ENCODE data around the gene PAWR.
"Not testable (repeated sequence)": the region's sequence is repeated elsewhere in the genome, so short reads cannot be mapped to it uniquely, and the experiment has no call there.

PAWR gene

GRCh38 chr12:79547044-79547734 lies 143.6 kb downstream of the PAWR start:
- H3K4me2 ChIP-seq: no peak overlapping the region
- H3K36me3 ChIP-seq: no peaks in the 10 kb centered on the region
- no peak overlapping the region for H3K27ac ChIP-seq
- H3K9ac ChIP-seq: no peak overlapping the region
- no peaks in the 10 kb centered on the region for H3K4me1 ChIP-seq
- no peaks in the 10 kb centered on the region for H4K20me1 ChIP-seq
- H3K9me3 ChIP-seq: no peaks in the 10 kb centered on the region
- no peak for TF ChIP-seq Cebpa-rat (IDR thresholded peaks at IDR 0.05)
- no peaks in the 10 kb centered on the region for H3K27me3 ChIP-seq
- no peak overlapping the region for H3K4me3 ChIP-seq

DNA sequence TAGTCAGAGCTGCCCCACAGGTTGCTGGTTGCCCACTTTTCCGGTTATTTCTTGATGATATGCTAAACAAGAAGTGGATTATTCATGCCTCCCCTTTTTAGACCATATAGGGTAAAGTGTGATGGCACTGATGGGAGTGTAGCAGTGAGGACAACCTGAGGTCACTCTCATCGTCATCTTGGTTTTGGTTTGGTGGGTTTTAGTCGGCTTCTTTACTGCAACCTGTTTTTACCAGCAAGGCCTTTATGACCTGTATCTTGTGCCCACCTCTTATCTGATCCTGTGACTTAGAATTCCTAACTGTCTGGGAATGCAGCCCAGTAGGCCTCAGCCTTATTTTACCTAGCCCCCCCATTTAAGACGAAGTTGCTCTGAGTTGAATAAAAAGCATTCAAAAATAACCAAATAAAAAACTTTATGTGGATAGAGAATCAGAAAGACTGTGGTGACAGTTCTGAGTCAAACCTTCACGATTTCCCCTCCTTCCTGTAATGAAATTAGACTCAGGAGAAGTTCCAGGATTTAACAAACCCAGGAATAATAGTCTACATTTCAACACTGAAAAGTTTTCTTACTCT lies 144.2 kb downstream of the PAWR start:
- Histone ChIP-seq H3K27me3 (no peaks in the 10 kb centered on the region), H3K4me1 (no peaks in the 10 kb centered on the region), H3K4me2 (no peak overlapping the region), H3K4me3 (no peak overlapping the region), H3K9me3 (no peaks in the 10 kb centered on the region), H3K36me3 (no peaks in the 10 kb centered on the region), H3K9ac (no peak overlapping the region), H3K27ac (no peak overlapping the region), H4K20me1 (no peaks in the 10 kb centered on the region)
- TF ChIP-seq Cebpa-rat (IDR thresholded peaks at IDR 0.05): no peak

DNA sequence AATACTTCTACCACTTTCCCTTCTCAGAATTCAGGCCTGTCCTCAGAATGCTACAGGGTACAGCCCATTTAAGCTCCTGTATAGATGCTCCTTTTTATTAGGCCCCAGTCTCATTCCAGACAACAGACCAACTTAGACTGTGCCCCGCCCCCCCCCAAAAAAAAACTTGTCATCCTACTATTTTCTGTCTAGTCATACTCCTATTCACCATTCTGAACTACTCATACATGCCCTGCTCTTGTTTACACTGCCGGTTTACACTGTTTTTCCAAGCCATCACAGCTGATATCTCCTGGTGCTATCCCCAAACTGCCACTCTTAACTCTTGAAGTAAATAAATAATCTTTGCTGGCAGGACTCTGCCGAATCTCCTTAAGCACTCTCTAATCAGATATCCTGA lies 146.3 kb downstream of the PAWR start:
- H4K20me1 ChIP-seq, H3K4me2 ChIP-seq, H3K9ac ChIP-seq, H3K9me3 ChIP-seq, H3K4me1 ChIP-seq, H3K27ac ChIP-seq, H3K36me3 ChIP-seq, H3K4me3 ChIP-seq, H3K27me3 ChIP-seq: not testable (repeated sequence)

DNA sequence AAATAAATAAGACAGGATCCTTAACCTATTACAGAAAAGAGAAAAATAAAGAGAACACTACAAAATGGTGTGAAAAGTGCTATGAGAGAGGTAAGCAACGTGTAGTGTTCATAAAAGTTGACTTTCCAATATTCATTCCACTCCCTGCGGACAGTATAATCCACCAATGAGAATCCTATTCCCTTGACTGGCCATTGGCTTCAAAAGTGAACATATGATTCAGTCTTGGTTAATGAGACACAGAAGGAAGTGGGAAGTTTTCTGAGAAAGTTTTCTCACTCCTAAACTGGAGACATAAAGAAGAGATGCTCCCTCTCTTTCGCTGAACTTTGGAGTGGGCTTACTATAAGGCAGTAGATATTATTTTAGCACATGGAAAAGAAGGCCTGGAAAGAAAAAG lies 153.1 kb downstream of the PAWR start:
- H3K4me1 ChIP-seq: no peaks in the 10 kb centered on the region
- H3K9ac ChIP-seq: no peak overlapping the region
- no peaks in the 10 kb centered on the region for H3K36me3 ChIP-seq
- no peak overlapping the region for H3K4me2 ChIP-seq
- H3K9me3 ChIP-seq: no peaks in the 10 kb centered on the region
- H3K4me3 ChIP-seq: no peak overlapping the region
- no peak for TF ChIP-seq Cebpa-rat (IDR thresholded peaks at IDR 0.05)
- H3K27ac ChIP-seq: no peak overlapping the region
- H4K20me1 ChIP-seq: no peaks in the 10 kb centered on the region
- H3K27me3 ChIP-seq: no peaks in the 10 kb centered on the region

- Histone ChIP-seq H3K4me1 (no peaks in the 10 kb centered on the region), H3K9ac (no peak overlapping the region), H3K36me3 (no peaks in the 10 kb centered on the region), H3K27me3 (no peaks in the 10 kb centered on the region), H4K20me1 (no peaks in the 10 kb centered on the region), H3K9me3 (no peaks in the 10 kb centered on the region), H3K4me3 (no peak overlapping the region), H3K27ac (no peak overlapping the region), H3K4me2 (no peak overlapping the region)
- TF ChIP-seq Cebpa-rat (IDR thresholded peaks at IDR 0.05): no peak
Observed at GRCh38 chr12:79535751-79536150, 155.0 kb downstream of the PAWR start.

Measured in BLaER1 (cell line).